SK-N-SH (cell line): Measurements from ENCODE around the gene RNF11.

Experiments used
- CTCF ChIP-seq: fragments of 200-600 bp; sonication (generic); IDR thresholded peaks from 2 replicates; pipeline ENCODE4 v1.6.1; 2017; ENCODE audit warnings: antibody characterized with exemption, mild to moderate bottlenecking, moderate library complexity
- JUND ChIP-seq: IDR thresholded peaks from 2 replicates; pipeline ENCODE4 v1.4.0; 2012
- NRF1 ChIP-seq: IDR thresholded peaks from 2 replicates; pipeline ENCODE4 v1.6.1; 2012; ENCODE audit warnings: low read depth, mild to moderate bottlenecking, low read length
- RCOR1 ChIP-seq: fragments of 150-350 bp; IDR thresholded peaks from 2 replicates; pipeline ENCODE4 v1.6.1; 2017; ENCODE audit warnings: antibody characterized with exemption, low read length
- SIN3A ChIP-seq: IDR thresholded peaks from 2 replicates; pipeline ENCODE4 v1.6.1; 2012; ENCODE audit warnings: low read depth, mild to moderate bottlenecking, low read length, moderate library complexity, borderline replicate concordance
- SMC3 ChIP-seq: IDR thresholded peaks from 2 replicates; pipeline ENCODE4 v1.6.1; 2012; ENCODE audit warnings: low read depth, low read length, improper control_type of control experiment
- TAF1 ChIP-seq: IDR thresholded peaks from 2 replicates; pipeline ENCODE4 v1.6.1; 2012; ENCODE audit warnings: low read depth, mild to moderate bottlenecking, low read length, moderate library complexity, borderline replicate concordance
- YY1 ChIP-seq: IDR thresholded peaks from 2 replicates; pipeline ENCODE4 v1.4.0; 2012; ENCODE audit warnings: low read depth, mild to moderate bottlenecking
- TF ChIP-seq, protein P1 (sequence below): fragments of 150-350 bp; IDR thresholded peaks from 2 replicates; pipeline ENCODE4 v1.6.1; 2016; ENCODE audit warnings: mild to moderate bottlenecking, low read depth, low read length

DNA sequence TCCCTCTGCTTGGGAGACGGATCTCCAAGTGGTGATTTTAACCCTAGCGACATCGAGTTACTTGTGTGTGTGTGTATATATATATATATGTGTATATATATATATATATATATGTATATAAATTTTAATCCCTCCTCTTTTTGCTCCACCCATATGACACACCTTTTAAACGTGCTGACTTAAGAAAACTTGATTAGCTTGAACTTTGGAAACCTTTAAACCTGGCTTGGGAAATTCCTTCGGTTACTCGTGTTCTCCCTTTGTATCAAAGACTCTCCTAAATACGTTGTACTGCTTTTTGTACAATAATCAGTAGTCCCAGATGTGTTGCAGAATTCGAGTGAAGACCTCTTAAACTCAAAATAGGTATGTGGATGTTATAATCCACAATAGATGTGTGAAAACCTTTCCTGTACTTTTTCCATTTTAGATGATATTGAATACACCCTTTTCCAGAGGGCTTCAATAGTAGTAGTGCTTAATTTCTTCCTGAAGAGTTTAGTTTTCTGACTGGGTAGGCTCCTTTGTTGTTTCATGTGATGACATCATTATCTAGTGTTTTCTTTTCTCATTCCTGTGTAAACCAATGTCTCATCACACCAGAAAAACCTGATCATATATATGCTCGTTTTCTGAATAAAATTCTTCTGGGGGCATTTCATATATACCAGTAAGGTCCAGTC lies 1.4 kb downstream of the RNF11 start:
- TF ChIP-seq CTCF (no peak), YY1 (no peak), NRF1 (no peak), JUND (no peak), SMC3 (no peak), RCOR1 (no peak), SIN3A (no peak), TAF1 (no peak)
- TF ChIP-seq, protein P1, sequence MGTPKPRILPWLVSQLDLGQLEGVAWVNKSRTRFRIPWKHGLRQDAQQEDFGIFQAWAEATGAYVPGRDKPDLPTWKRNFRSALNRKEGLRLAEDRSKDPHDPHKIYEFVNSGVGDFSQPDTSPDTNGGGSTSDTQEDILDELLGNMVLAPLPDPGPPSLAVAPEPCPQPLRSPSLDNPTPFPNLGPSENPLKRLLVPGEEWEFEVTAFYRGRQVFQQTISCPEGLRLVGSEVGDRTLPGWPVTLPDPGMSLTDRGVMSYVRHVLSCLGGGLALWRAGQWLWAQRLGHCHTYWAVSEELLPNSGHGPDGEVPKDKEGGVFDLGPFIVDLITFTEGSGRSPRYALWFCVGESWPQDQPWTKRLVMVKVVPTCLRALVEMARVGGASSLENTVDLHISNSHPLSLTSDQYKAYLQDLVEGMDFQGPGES, result no peak
